AML-193 (cell line): Measurements from ENCODE around the gene SYT17.

ENCODE experiments used
- DNase-seq, 2 experiments: peaks; one replicate each; lab custom pipeline; 2025; lab: John Stamatoyannopoulos, UW

SYT17 gene

GRCh38 chr16:19139436-19140091 is 28.5 kb upstream of the SYT17 start:
- no peak for DNase-seq

DNA sequence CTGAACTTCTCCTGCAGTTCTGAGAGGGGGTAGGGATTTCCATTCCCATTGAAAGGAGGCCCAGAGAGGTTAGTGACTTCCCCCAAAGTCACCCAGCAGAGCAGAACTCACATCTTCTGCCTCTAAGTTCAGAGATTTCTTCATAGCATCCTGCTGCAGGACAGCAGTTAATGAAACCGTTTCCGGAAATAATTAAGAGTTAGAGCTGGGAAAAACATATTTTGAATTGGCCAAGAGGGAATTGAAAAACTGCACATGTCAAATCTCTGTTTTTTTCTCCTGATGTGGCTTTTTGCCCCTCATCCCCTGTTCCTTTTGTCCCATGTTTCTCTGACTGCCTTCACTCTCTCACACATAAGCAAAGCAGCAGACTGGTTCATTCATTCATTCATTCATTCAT is 27.6 kb upstream of the SYT17 start:
- no peak for DNase-seq

- DNase-seq: no peak
Observed at GRCh38 chr16:19142939-19143598, 25.0 kb upstream of the SYT17 start.

GRCh38 chr16:19143599-19143956 is 24.5 kb upstream of the SYT17 start:
- DNase-seq: no peak

DNA sequence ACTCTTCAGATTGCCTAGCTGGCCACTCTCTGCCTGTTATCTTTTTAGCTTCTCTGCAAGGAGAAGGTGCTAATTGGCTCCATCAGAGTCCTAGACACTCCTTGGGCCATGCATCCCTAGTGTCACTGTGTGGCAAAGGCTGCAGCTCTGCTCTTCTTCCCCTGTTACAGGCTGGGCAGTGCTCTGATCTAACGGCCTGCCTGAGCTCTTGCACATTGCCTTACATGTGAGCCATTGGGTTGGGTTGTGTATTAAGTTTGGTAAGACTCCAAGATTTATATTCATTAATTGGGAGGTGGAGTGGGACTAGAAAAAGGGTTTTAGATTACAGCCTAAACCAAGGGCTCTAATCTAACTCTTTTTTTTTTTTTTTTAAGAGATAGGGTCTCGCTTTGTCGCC is 23.0 kb upstream of the SYT17 start:
- no peak for DNase-seq

- DNase-seq: no peak
Observed at GRCh38 chr16:19147126-19147525, 20.9 kb upstream of the SYT17 start.

DNA sequence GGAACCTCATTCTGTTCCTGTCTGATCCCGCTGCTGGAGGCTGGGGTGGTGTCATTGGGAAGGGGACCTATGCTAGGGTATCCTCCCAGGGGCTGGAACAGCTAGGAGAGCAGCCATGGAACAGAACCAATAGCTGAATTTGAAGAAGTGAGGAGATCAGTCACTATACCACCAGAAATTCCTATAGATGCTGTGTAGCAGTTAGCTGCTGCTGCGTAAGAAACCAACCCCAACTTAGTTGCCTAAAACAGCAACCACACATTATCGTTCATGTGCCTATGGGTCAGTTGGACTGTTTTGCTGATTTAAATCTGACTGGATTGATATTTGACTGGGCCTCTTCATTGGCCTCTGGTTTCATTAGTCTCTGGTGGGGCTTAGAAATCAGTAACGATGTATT is 20.4 kb upstream of the SYT17 start:
- no peak for DNase-seq

- no peak for DNase-seq
Observed at GRCh38 chr16:19148189-19148588, 19.9 kb upstream of the SYT17 start.

GRCh38 chr16:19151310-19151709 is 16.7 kb upstream of the SYT17 start:
- DNase-seq: no peak

GRCh38 chr16:19152042-19152441 is 16.0 kb upstream of the SYT17 start:
- DNase-seq: no peak

GRCh38 chr16:19153876-19154275 is 14.2 kb upstream of the SYT17 start:
- DNase-seq: no peak

DNA sequence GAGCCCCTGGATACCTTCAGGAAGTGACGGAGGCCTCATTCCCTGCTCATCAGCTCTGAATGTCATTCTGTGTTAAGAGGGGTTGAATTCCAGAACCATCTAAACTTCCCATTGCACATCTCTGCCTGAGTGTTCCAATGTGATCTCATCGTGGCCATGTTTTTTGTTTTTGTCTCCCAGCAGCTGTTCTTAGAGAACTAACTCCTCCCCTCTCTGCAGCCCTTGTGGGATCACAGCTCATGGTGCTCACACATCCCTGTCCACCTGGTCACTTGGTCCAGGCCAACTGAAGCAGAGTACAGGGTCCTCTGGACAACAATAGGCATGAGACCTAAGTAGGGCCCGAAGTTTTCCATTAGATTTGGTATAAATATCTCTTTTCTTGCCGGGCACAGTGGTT is 6.0 kb upstream of the SYT17 start:
- no peak for DNase-seq

DNA sequence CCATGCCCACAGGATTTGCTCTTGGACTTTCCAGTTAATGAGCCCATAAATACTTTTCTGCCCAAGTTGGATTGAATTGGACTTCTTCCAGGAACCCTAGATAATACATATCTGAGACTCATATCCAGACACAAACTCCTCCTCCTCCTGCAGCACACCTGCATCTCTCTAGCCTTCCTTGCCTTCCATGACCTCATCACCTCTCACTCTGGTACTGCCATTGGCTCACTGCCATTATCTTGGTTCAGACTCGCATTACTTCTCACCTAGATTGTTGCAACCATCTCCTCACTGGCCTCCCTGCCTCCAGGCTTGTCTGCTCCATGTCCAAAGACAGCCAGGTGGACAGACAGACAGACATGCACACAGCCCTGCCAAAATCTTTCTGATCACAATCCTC is 4.8 kb upstream of the SYT17 start:
- no peak for DNase-seq

DNA sequence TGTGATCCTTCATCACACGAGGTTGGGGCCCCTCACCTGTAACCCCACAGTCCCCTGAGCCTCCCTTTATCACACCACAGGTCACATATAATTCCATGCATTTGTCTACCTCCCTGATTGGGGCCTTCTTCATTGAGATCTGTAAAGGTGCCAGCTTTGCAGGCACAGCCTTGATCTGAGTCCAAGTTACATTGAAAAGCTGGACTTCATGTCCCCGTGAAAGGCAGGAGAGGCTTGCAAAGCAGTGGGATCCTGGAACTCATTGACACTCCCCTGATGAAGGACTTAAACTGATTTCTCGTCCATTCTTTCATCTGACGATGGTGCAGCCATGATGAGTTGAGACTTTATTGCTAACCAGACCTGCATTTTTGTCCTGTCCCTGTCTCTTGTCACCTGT is 3.8 kb upstream of the SYT17 start:
- no peak for DNase-seq

DNA sequence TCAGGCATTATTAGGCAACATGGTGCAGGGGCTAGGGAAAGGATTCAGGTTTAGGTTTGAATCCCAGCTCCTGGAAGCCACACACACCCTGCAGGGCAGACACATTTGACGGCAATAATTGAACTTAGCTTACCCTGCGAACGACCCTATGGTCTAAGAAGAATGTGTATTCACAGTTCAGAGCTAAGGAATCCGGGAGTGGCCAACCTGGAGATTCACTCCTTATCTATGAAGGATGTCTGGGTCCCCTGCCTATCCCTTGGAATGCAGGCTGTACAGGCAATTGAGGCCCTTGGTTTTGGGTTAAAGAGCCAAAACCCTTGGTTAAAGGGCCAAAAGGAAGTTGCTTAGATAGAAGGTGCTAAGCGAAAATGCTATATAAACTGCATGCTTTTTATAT is 2.9 kb upstream of the SYT17 start:
- DNase-seq: no peak

DNA sequence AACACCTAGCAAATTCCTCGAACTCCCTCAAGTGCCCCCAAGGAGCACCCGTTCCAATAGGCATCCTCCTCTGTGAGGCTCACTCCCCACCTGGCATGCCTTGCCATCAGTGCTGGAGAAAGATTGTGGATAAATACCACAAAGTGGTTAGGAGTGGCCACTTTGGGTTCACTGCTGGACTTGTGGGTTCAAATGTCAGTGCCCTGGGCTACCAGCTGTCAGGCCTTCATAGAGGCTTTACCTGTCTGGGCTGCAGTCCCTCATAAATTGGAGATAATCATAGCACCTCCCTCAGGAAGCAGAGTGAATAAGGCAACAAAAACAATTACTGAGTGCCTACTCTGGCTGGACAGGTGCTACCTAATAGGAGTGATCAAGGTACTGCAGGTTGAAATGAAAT is 1.5 kb upstream of the SYT17 start:
- DNase-seq: no peak

GRCh38 chr16:19168371-19169081 is 486 bp downstream of the SYT17 start:
- DNase-seq: no peak

- DNase-seq: no peak
Observed at GRCh38 chr16:19169082-19169639, 1.1 kb downstream of the SYT17 start.

DNA sequence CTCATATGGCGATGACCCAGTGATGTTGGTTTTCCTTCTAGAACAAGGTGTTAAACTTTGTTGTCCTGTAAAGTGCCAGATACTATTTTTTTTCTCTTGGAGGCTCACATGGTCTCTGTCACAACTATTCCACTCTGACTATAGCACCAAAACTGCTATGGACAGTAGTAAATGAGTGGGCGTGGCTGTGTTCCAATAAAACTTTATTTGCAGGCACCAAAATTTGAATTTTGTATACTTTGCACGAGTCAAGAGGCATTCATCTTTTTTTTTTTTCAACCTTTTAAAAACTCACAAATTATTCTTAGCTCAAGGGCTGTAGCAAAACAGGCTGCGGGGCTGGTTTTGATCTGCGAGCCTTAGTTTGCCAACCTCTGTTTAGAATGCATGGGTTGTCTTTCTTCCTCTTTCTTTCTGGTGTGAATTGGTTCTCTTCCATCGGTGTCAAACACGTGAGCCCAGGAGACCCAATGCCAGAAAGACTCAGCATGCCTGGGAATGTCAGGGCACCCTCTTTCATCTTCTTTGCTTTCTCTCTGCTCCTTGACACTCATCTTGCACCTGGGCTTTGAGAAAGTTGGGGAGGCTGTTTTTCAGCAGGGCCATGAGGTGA is 2.1 kb downstream of the SYT17 start:
- DNase-seq: no peak

- DNase-seq: no peak
Observed at GRCh38 chr16:19172098-19172780, 4.2 kb downstream of the SYT17 start.

DNA sequence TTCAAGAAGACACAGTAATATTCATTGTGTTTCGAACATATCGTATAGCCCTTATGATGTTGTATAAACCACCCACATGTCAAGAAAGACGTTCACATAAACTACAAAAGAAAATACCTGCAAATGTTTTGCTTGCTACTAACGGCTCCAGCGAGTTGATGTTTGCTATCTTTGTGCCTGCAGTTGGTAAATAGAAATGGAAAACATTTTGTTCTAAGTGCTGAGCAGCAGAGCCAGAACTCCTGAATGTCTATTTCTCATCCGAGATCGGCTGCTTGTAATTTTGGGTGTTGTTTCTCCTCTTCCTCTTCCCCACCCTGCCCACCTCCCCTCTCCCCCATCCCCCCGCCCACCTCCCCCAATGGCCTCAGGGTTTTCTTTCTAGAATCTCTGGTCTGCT is 5.0 kb downstream of the SYT17 start:
- DNase-seq: no peak
